Activated CD8-positive, alpha-beta memory T cell treated with anti-CD3 and anti-CD28 coated beads, Interleukin-2, amount 50 U/mL, for 24 hours (primary cell): Measurements from ENCODE around the gene GALNT10.

Experiments used
- DNase-seq: peaks from one replicate; pipeline ENCODE4 v3.0.0-alpha.2; 2020; ENCODE audit errors: extremely low read depth

GALNT10 gene

DNA sequence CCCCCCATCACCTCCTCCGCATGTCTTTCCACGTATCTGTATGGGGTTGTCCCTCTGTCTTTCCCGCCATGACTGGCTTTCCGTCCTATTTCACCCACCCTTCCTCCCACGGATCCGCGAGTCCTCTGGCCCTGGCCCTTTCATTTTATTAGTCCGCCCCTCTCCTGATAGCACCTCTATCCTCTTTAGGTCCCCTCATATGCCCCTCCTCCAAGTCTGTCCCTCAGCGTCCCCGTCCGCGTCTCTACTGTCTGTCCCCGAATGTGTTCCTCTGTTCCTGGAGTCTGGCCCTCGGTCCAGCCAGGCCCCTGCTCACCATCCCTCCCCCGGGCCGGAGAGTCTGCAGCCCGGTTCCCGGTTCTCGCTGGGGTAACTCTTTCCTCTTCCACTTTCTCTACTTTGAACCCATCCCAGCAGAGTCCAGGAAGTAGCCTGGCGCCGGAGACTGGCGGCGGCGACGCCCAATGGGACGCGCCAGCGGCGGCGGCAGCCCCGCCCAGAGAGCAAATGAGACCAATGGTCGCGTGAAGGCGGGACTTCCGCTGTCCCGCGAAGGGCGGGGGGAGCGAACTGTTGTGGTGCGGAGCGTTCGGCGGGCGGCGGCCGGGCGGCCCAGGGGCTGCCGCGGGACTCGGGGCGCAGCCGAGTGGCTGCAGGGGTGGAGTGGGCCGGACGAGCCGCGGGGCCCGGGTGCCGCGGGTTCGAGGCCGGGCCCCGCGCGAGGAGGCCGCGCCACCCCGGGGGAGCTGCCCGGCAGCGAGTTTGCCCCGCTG is 255.1 kb downstream of the GALNT10 start, which contains the start of gene SAP30L:
SAP30L (plus strand) TSS at position 576 of the 773 bp plus-strand sequence. CDS start 608 bp downstream, outside the sequence.
- peak; percentile 84 for DNase-seq

DNA sequence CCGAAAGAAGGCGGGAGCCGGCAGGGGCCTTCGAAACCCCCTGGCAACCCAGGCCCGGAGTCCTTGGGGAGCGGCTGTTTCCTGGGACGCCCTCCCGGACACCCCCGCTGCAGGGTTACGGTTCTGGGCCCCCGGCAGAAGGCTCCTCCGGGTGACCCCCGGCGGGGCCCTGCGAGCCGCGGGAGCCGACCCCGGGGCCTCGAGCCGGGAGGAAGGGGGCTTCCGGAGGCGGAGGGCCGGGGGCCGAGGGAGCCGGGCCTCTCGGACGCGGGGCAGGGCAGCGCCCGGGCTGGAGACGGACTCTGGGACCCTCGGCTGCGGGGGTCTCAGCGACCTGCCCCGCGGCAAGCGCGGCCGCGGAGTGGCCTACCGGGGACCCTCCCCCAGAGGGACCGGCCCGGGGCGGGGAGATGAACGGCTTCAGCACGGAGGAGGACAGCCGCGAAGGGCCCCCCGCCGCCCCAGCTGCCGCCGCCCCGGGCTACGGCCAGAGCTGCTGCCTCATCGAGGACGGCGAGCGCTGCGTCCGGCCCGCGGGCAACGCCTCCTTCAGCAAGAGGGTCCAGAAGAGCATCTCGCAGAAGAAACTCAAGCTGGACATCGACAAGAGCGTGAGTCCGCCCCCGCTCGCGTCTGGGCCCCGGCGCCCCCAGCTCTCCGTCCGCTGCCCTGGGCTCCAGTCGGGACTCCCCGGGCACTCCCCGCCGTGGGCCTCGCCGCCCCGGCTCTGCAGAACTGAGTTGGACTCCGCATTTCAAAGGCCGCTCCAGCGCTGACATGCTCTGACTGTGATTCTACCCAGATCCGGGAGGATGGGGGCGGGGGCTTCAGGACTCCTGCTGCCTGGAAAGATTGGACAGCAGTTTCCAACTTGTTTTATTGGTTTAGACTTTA is 255.9 kb downstream of the GALNT10 start:
- DNase-seq = no peak

DNA sequence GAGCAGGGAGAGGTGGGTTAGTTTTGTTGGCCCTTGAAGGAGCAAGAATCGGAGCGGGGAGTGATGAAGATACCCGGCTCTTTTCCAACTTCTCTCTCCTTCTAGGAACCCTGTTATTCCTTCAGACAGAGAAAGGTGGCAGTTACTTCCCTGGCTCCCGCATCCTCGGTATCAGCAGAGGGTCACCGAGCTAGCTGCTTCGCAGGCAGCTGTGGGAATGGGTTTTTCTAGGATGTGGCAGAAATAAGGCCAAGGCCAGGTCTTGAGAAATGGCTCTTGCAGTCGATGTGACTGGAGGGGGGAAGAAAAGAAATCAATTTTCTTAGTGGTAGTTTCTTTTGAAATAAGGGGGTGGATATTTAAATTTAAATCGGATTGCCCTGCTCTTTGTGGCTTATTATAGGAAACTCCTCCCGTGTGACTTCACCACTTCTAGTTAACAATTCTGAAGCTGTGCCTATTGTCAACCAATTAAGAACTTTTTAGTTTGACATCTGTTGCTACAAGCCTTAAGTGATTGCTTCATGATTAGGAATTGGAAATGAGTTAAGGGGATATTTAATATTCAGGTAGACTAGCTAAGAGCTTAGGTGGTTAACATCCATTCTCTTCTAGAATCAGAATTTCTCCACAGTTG is 256.7 kb downstream of the GALNT10 start:
- DNase-seq = no peak

DNA sequence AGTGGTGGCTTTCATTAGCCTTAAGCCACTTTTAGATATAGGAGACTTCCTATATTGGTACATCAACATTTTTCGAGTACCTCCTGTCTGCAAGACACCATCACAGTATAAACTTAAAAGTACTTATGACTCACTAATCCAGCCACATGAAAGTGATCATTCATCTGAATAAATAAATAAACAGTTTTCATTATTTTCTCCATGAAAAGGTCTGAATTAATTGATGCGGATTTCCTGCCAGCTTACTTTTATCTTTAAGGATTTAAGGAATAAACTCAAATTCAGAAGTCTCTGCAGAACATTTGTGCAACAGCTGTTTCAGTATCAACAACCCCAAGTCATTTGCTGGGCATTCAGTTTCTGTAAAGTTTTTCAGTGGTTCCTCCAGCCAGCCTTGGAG is 259.3 kb downstream of the GALNT10 start:
- DNase-seq = no peak

DNA sequence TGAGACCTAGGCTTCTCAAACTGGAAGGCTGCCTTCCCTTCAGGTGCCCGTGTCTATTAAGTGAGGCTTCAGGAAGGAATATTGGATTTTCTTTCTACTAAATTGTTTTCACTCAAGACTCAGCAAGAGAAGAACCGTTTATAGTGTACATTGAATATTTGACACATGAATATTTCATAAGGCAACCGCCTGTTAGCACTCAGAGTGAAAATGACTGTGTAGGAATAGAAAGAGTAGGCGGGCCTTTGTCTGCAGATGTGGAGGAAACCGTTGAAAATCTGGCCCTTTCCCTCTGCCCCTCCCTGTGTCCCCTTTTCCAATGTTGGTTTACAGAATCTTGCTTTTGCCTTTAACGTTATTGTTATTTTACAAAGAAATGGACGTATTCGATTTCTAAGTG is 261.4 kb downstream of the GALNT10 start:
- DNase-seq = no peak

DNA sequence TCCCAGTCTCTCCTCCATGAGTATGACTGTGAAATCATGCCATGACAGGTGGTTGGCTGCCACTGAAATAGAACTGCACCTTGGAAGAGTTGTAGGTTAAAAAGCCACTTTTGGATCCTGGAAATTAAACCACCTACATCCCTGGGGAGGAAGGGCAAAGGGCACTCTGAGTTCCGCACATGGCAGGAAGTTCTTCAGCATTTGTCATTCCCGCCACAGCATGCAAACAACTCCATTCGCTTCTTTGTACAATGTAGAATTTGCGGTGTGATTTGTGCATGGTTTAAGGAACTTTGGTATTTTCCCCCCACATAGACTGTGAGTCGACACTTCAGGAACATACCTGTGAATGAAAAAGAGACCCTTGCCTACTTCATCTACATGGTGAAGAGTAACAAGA is 265.1 kb downstream of the GALNT10 start:
- no peak for DNase-seq

DNA sequence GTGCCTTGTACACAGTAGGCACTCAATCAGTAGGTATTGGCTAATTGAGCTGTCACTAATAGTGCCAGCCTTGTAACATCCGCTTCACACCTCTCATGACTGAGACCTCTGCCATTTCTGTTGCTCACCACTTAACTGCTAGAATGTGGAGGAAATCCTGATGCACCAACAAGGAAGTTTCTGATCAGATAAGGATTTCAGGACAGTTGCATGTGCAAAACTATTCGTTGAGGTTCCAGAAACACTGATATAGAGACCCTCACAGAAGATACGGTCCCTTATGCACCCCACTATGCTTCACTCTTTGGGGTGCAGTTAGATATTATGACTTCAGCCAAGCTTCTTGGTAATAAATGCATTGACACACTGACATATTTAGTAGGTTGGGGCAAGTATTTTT is 266.0 kb downstream of the GALNT10 start:
- DNase-seq = no peak

DNA sequence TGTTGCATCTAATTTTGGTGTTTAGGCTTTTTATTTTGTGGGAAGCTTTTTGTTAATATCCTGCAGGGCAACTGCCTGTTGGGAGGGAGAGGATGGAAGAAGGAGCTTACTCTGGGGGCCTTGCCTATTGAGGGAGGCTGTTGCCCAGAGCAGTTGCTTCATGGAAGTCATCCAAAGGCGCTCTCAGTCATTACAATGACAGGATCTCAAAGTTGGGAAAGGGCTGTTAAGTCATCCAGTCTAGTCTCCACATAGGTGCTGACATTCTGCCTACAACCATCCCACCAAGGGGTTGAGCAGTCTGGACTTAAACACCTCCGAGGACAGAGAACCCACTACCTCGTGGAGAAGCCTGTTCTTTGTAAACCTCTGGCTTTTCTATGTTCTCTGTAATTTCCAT is 268.5 kb downstream of the GALNT10 start:
- no peak for DNase-seq

DNA sequence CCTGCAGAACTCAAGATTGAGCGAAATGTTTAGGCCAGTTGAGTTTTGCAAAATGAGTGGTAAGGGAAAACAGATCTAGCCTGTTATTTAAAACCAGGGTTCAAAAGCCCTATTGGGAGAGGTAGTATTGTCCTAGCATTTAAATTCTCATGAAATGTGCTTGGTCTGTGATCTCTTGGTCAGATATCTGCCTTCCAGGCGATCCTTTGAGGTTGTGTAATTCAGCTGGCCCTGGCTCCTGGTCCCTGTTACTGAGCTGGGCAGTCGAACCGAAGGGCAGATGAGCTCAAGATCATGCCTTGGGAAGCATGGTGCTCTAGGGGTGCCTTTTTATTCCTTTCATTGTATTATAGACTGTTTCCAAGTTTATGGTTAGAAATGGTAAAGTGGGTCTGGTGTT is 269.6 kb downstream of the GALNT10 start:
- no peak for DNase-seq

DNA sequence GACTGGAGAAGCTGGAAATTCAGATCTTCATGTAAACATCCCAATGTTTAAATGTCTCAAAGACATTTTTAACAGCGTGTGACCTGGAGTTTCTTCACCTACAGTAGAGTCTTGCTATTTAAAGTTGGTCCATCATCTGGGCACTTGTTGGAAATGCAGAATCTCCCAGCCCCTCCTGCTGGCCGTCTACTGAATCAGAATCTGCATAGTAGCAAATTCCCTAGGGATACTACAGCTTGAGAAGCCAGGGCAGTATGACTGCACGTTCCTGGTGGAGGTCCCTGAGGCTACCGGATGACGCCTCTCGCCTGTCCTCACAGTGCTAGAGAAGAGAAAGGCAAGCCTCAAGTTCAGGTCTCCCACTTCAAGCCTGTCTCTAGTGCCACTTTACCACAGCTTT is 271.0 kb downstream of the GALNT10 start:
- DNase-seq = no peak

DNA sequence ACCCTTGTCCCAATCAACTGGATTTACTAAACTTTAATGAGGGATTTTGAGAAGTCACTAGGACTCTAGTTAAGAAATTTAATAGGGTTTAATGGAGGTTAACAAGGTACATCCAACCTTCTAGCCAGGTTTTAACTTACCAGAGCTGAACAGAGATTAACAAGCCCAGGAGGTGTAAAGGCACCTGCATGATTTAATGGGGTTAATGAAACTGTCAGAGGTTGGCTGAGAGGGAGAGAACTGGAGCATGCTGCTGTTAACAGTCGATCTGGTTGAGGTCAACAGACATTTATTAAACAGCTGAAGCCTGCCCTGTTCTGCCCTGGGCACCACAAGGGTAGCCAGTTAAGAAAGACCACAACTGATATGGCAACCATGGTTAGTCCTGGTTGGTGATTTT is 273.9 kb downstream of the GALNT10 start:
- DNase-seq = no peak

DNA sequence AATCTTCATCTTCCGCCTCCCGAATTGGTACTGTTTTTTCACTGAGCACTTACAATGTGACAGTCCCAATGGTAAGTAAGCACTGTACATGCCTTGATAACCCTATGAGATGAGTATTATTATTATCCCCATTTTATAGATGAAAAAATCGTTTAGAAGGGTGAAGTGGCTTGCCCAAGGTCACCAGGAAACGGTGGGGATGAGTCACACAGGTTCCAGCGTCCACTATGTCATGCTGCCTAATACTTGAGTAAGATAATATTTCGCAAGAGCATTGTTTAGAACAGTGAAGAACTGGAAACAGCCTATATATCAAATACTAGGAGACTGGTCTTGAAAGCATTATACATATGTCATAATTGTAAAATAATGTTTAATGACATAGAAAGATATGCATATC is 274.6 kb downstream of the GALNT10 start:
- DNase-seq = no peak

DNA sequence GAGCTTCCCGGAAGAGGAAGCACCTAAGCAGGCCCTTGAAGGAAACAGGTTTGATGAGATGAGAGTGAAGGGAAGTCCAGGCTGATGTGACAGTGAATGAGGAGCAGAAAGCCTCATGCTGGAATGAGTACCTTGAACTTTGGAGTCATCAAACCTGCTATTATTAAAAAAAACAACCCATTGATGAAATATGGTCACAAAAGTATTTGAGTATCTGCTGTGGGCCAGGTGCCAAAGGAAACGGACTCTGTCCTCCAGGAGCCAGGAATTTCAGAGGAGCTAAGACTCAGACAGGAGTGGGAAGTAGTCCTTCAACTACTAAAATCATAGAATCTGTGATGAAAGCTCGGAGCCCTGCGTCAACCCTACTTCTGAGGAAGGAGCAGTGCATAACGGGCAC is 275.6 kb downstream of the GALNT10 start:
- no peak for DNase-seq

DNA sequence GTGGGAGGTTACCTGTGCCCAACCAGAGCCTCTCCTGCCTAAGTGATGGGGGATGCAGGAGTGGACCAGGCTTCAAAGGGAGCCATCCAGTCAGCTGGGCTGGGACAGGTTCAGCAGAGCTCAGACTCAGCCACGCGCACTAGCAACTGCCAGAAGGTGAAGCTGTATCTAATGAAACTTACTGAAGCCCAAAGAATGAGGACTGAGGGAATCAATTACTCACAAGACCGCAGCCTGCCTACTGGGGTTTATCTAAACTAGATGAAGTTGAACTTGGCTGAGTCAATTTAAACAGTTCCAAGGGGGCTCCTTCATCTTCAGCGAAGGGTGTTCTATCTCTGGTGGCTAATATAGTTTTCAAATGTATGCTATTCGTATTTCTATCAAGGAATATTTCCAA is 276.1 kb downstream of the GALNT10 start:
- DNase-seq = no peak

DNA sequence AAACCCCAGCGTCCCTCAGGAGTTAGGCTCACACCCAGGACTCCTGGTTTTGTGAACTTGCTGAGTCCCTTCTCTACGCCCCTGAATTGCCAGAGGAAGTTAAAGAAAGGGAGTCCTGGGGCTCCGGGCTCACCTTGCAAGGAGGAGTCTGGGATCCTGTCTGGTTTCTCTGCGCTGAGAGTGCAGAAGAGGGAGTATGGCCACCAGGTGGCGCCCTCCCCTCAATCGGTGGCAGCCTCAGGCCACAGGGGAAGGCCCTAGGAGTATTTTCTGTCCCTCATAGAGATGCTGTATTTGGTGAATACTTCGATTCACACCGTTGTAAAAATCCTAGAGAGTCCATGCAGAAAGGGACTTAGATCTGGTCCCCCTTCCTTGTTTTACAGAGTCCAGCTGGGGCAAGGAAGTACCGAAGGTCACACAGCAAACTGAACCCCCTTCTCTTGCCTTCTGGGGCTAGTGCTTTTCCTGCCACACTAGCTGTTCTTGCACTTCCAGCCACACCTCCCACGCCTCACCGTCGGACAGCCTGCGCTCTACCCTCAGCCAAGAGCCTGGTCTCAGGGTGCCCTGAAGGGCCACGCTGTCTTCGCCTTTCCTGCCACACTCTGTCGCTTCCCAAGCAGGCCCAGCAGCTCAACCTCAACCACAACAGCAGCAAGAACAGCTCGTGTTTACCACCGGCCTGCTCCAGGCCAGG is 277.3 kb downstream of the GALNT10 start:
- DNase-seq = peak; percentile 40

DNA sequence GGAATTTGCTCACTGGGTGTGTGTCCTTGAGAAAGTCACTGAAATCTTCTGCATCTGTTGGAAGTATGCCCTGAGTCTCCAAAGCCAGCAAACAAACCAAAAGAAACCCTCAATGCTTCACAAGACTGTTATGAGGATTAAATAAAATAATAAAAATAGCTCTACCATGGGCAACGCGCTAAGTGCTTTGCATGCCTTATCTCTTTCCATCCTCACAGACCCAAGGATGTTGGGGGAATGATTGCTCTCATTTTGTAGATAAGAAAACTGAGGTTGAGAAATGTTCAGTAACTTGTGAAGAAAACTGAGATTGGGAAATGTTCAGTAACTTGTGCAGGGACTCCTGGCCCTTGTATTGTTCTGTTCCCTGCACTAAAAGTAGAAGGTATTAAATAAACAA is 279.6 kb downstream of the GALNT10 start:
- no peak for DNase-seq
